AG09309 (cell line): ENCODE measurements around the gene ADI1.

Experiments
- DNase-seq: peaks from one replicate; pipeline ENCODE4 v3.0.0-alpha.2; 2010; ENCODE audit warnings: low read depth
- H3K4me3 ChIP-seq: 2 replicates; pipeline ENCODE4 v1.5.1; 2011; ENCODE audit warnings: mild to moderate bottlenecking, low read depth, low read length, moderate library complexity; ENCODE audit not compliant: control insufficient read depth
- CTCF ChIP-seq: IDR thresholded peaks from 2 replicates; pipeline ENCODE4 v1.5.1; 2011; ENCODE audit warnings: mild to moderate bottlenecking, low read depth, low read length, inconsistent platforms; ENCODE audit not compliant: insufficient read depth, control insufficient read depth; ENCODE audit errors: missing control alignments

The ADI1 gene

GRCh38 chr2:3519255-3520205 is at the start of gene ADI1:
ADI1 (minus strand) TSS chr2:3519531; CDS start chr2:3519487, 44 bp downstream.
- H3K4me3 ChIP-seq: peak within 1 kb of the TSS; percentile 93
- TF ChIP-seq CTCF: no peak
- no peak for DNase-seq

- H3K4me3 ChIP-seq: no peak overlapping the region
- TF ChIP-seq CTCF: no peak
- DNase-seq: no peak
These were observed 47.5 kb upstream of the ADI1 start for GRCh38 chr2:3566806-3567205.

GRCh38 chr2:3565117-3565516 is 45.8 kb upstream of the ADI1 start:
- TF ChIP-seq CTCF: no peak
- no peak for DNase-seq
- no peak overlapping the region for H3K4me3 ChIP-seq

GRCh38 chr2:3563521-3563976 is 44.2 kb upstream of the ADI1 start:
- TF ChIP-seq CTCF: no peak
- DNase-seq: no peak
- H3K4me3 ChIP-seq: no peak overlapping the region

GRCh38 chr2:3558205-3559014 is 39.1 kb upstream of the ADI1 start, which contains the start of gene RNASEH1:
RNASEH1 (minus strand) TSS chr2:3558333; CDS start chr2:3558260, 73 bp downstream.
- peak within 1 kb of the TSS; percentile 97 for H3K4me3 ChIP-seq
- DNase-seq: peak; percentile 90
- TF ChIP-seq CTCF: no peak

GRCh38 chr2:3557639-3558204 is 38.4 kb upstream of the ADI1 start:
- TF ChIP-seq CTCF: no peak
- DNase-seq: no peak

More at GRCh38 chr2:3557639-3558204, 38.4 kb upstream of the ADI1 start:
- H3K4me3 ChIP-seq: peak overlapping the region; percentile 97
